ENCODE measurements around the gene NLRP1. TPM values are rescaled to one million over a fixed set of nuclear protein-coding genes. Genes with fewer than 3 reads are reported as not detected.

The NLRP1 gene
- total and polyA plus RNA-seq, 4 donors, result 1.8 to 5.4 (median 3.0) TPM

DNA sequence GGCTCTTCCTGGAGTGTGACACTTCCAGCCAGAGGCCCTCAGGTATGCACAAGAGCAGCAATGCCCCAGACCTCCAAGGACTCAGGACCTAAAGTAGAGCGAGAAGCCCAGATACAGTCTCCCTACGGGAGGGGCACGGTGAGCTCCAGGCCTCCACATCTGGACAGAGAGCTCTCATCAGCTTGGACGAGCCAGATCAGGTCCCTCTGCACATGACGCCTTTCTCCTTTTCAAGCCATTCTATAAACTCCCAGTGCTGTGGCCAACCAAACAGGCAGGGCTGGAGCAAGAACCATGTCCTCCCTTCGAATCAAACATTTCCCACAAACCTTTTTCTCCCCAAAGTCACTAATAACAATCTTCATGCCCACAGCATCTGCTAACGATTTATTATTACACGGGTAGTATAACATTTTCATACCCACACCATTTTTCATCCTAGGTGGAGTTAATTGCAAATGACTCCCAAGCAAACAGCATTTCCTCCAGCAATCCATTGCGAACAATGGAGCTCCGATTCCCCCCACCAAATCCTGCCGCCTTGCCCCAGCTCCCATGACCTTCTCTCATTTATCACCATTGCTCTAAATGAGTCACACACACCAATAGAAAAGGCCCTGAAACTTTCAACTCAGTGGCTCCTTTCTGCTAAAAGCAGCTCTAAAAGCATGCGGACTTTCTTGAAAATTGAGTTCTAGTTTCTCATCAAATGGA, 24.2 kb upstream of the NLRP1 start:
- Histone ChIP-seq H3K36me3 (ENCODE audit: control insufficient read depth in 4 of 4, insufficient read depth in 3 of 4, low read depth in 1 of 4, low read length in 3 of 4) (no peaks in the 10 kb centered on the region), H3K9me3 (ENCODE audit: control insufficient read depth in 4 of 4, low read length in 3 of 4) (no peaks in the 10 kb centered on the region), H3K9ac (ENCODE audit: low read depth in 1 of 2, low read length in 2 of 2) (no peak overlapping the region), H3K27ac (ENCODE audit: low read depth in 1 of 2, low read length in 2 of 2) (no peak overlapping the region), H3K4me3 (ENCODE audit: low read depth in 1 of 3, low read length in 3 of 3) (no peak overlapping the region), H3K4me1 (ENCODE audit: control insufficient read depth in 4 of 4, insufficient read depth in 4 of 4, low read length in 3 of 4) (no peaks in the 10 kb centered on the region), H3K27me3 (ENCODE audit: control insufficient read depth in 4 of 4, insufficient read depth in 4 of 4, low read length in 3 of 4) (no peaks in the 10 kb centered on the region)
- TF ChIP-seq SP1 (IDR thresholded peaks at IDR 0.05) (no peak), TAF1 (conservative IDR thresholded peaks at IDR 0.05) (no peak), YY1 (IDR thresholded peaks at IDR 0.05) (no peak), EGR1 (IDR thresholded peaks at IDR 0.05; ENCODE audit: low read depth in 2 of 2) (no peak), NR2F2 (IDR thresholded peaks at IDR 0.05) (no peak), HNF4G (IDR thresholded peaks at IDR 0.05) (no peak), FOXA1 (IDR thresholded peaks at IDR 0.05) (no peak), GABPA (IDR thresholded peaks at IDR 0.05 in 1 of 2, conservative IDR thresholded peaks at IDR 0.05 in 1 of 2) (no peak), FOXA2 (IDR thresholded peaks at IDR 0.05) (no peak)
- TF ChIP-seq, protein P1, sequence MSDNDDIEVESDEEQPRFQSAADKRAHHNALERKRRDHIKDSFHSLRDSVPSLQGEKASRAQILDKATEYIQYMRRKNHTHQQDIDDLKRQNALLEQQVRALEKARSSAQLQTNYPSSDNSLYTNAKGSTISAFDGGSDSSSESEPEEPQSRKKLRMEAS (IDR thresholded peaks at IDR 0.05), result no peak
- TF ChIP-seq, protein P2, sequence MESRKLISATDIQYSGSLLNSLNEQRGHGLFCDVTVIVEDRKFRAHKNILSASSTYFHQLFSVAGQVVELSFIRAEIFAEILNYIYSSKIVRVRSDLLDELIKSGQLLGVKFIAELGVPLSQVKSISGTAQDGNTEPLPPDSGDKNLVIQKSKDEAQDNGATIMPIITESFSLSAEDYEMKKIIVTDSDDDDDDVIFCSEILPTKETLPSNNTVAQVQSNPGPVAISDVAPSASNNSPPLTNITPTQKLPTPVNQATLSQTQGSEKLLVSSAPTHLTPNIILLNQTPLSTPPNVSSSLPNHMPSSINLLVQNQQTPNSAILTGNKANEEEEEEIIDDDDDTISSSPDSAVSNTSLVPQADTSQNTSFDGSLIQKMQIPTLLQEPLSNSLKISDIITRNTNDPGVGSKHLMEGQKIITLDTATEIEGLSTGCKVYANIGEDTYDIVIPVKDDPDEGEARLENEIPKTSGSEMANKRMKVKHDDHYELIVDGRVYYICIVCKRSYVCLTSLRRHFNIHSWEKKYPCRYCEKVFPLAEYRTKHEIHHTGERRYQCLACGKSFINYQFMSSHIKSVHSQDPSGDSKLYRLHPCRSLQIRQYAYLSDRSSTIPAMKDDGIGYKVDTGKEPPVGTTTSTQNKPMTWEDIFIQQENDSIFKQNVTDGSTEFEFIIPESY (IDR thresholded peaks at IDR 0.05), result no peak
- TF ChIP-seq, protein P3, sequence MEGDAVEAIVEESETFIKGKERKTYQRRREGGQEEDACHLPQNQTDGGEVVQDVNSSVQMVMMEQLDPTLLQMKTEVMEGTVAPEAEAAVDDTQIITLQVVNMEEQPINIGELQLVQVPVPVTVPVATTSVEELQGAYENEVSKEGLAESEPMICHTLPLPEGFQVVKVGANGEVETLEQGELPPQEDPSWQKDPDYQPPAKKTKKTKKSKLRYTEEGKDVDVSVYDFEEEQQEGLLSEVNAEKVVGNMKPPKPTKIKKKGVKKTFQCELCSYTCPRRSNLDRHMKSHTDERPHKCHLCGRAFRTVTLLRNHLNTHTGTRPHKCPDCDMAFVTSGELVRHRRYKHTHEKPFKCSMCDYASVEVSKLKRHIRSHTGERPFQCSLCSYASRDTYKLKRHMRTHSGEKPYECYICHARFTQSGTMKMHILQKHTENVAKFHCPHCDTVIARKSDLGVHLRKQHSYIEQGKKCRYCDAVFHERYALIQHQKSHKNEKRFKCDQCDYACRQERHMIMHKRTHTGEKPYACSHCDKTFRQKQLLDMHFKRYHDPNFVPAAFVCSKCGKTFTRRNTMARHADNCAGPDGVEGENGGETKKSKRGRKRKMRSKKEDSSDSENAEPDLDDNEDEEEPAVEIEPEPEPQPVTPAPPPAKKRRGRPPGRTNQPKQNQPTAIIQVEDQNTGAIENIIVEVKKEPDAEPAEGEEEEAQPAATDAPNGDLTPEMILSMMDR (IDR thresholded peaks at IDR 0.05; ENCODE audit: low read depth, low read length, missing input control), result no peak
- TF ChIP-seq, protein P4, sequence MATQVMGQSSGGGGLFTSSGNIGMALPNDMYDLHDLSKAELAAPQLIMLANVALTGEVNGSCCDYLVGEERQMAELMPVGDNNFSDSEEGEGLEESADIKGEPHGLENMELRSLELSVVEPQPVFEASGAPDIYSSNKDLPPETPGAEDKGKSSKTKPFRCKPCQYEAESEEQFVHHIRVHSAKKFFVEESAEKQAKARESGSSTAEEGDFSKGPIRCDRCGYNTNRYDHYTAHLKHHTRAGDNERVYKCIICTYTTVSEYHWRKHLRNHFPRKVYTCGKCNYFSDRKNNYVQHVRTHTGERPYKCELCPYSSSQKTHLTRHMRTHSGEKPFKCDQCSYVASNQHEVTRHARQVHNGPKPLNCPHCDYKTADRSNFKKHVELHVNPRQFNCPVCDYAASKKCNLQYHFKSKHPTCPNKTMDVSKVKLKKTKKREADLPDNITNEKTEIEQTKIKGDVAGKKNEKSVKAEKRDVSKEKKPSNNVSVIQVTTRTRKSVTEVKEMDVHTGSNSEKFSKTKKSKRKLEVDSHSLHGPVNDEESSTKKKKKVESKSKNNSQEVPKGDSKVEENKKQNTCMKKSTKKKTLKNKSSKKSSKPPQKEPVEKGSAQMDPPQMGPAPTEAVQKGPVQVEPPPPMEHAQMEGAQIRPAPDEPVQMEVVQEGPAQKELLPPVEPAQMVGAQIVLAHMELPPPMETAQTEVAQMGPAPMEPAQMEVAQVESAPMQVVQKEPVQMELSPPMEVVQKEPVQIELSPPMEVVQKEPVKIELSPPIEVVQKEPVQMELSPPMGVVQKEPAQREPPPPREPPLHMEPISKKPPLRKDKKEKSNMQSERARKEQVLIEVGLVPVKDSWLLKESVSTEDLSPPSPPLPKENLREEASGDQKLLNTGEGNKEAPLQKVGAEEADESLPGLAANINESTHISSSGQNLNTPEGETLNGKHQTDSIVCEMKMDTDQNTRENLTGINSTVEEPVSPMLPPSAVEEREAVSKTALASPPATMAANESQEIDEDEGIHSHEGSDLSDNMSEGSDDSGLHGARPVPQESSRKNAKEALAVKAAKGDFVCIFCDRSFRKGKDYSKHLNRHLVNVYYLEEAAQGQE (IDR thresholded peaks at IDR 0.05), result no peak
- DNase-seq (ENCODE audit: low spot score), result no peak
- WGBS, result 69% methylated on average over 12 of the region's 12 CpGs

DNA sequence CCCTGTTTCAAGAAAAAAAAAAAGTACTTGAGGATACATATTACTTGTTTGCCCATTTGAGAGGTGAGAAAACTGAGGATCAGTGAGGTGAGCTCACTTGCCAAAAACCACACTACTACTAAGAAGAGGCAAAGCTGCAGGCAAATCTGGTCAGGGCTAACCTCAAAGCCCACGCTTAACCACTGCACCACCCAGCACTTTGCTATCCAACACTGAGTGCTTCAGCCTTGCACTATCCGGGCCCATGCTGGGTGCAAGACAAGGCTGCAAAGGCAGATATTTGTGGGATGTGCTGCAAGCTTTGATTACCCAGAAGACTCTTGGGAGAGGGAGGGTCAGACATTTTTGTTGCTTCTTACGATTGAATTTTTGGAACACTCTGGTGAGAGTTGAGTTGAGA, 23.6 kb upstream of the NLRP1 start:
- WGBS, result 70% methylated on average over 3 of the region's 3 CpGs
- Histone ChIP-seq H3K4me1 (ENCODE audit: control insufficient read depth in 4 of 4, insufficient read depth in 4 of 4, low read length in 3 of 4) (no peaks in the 10 kb centered on the region), H3K9me3 (ENCODE audit: control insufficient read depth in 4 of 4, low read length in 3 of 4) (no peaks in the 10 kb centered on the region), H3K27ac (ENCODE audit: low read depth in 1 of 2, low read length in 2 of 2) (no peak overlapping the region), H3K9ac (ENCODE audit: low read depth in 1 of 2, low read length in 2 of 2) (no peak overlapping the region), H3K4me3 (ENCODE audit: low read depth in 1 of 3, low read length in 3 of 3) (no peak overlapping the region), H3K27me3 (ENCODE audit: control insufficient read depth in 4 of 4, insufficient read depth in 4 of 4, low read length in 3 of 4) (no peaks in the 10 kb centered on the region), H3K36me3 (ENCODE audit: control insufficient read depth in 4 of 4, insufficient read depth in 3 of 4, low read depth in 1 of 4, low read length in 3 of 4) (no peaks in the 10 kb centered on the region)
- no peak for DNase-seq (ENCODE audit: low spot score)
- no peak for TF ChIP-seq TAF1 (conservative IDR thresholded peaks at IDR 0.05)
- no peak for TF ChIP-seq SP1 (IDR thresholded peaks at IDR 0.05)
- TF ChIP-seq, protein P4 (IDR thresholded peaks at IDR 0.05), result no peak
- no peak for TF ChIP-seq HNF4A (conservative IDR thresholded peaks at IDR 0.05)
- TF ChIP-seq NR2F2 (IDR thresholded peaks at IDR 0.05), result no peak
- no peak for TF ChIP-seq YY1 (IDR thresholded peaks at IDR 0.05)
- TF ChIP-seq, protein P3 (IDR thresholded peaks at IDR 0.05; ENCODE audit: low read depth, low read length, missing input control), result no peak
- no peak for TF ChIP-seq FOXA1 (IDR thresholded peaks at IDR 0.05)
- no peak for TF ChIP-seq JUND (IDR thresholded peaks at IDR 0.05)
- no peak for TF ChIP-seq RXRA (IDR thresholded peaks at IDR 0.05)
- TF ChIP-seq HNF4G (IDR thresholded peaks at IDR 0.05), result no peak
- TF ChIP-seq GABPA (IDR thresholded peaks at IDR 0.05 in 1 of 2, conservative IDR thresholded peaks at IDR 0.05 in 1 of 2), result no peak

Measured in liver (tissue), 9 donors.